Osteoblast (primary cell): ENCODE results near the gene TNIK. TPM values are rescaled to one million over a fixed set of nuclear protein-coding genes. Genes with fewer than 3 reads are reported as not detected.

ENCODE experiments used
- DNase-seq: peaks from one replicate; pipeline ENCODE4 v3.0.0; 2011; ENCODE audit warnings: low spot score, mixed read lengths; ENCODE audit not compliant: insufficient read length; ENCODE audit errors: missing footprints
- H2AFZ ChIP-seq: 2 replicates; pipeline ENCODE4 v1.6.0; 2011; ENCODE audit warnings: mild to moderate bottlenecking, low read length
- H3K27ac ChIP-seq: 2 replicates; pipeline ENCODE4 v1.5.1; 2011; ENCODE audit warnings: mild to moderate bottlenecking, low read depth, low read length, moderate library complexity
- H3K27me3 ChIP-seq: 2 replicates; pipeline ENCODE4 v1.6.0; 2012; ENCODE audit warnings: mild to moderate bottlenecking, control low read depth, inconsistent platforms, low read length, moderate library complexity; ENCODE audit not compliant: insufficient read depth
- H3K36me3 ChIP-seq: 2 replicates; pipeline ENCODE4 v1.5.1; 2011; ENCODE audit warnings: mild to moderate bottlenecking, low read length, control low read depth, moderate library complexity; ENCODE audit not compliant: insufficient read depth
- H3K4me1 ChIP-seq: 2 replicates; pipeline ENCODE4 v1.5.1; 2011; ENCODE audit warnings: mild to moderate bottlenecking, low read length, control low read depth, moderate library complexity; ENCODE audit not compliant: insufficient read depth
- H3K4me2 ChIP-seq: 2 replicates; pipeline ENCODE4 v1.6.0; 2011; ENCODE audit warnings: mild to moderate bottlenecking, low read length; ENCODE audit not compliant: insufficient read depth
- H3K4me3 ChIP-seq: fragments of 200-600 bp; sonication (generic); 3 replicates; pipeline ENCODE4 v1.5.1; 2012; ENCODE audit warnings: mild to moderate bottlenecking, low read length, inconsistent platforms; ENCODE audit not compliant: insufficient read depth
- H3K79me2 ChIP-seq: 2 replicates; pipeline ENCODE4 v1.6.0; 2012; ENCODE audit warnings: mild to moderate bottlenecking, low read length, control low read depth, inconsistent platforms; ENCODE audit not compliant: insufficient read depth
- H3K9me3 ChIP-seq: 2 replicates; pipeline ENCODE4 v1.5.1; 2011; ENCODE audit warnings: low read depth, low read length, control low read depth
- H4K20me1 ChIP-seq: 2 replicates; pipeline ENCODE4 v1.6.0; 2012; ENCODE audit warnings: mild to moderate bottlenecking, low read length, control low read depth; ENCODE audit not compliant: insufficient read depth
- CTCF ChIP-seq: IDR thresholded peaks from 2 replicates; pipeline ENCODE4 v1.5.1; 2011; ENCODE audit warnings: mild to moderate bottlenecking, low read depth, low read length, moderate library complexity; ENCODE audit errors: extremely low read depth
- total RNA-seq: library from RNA; depleted of rRNA; stranded (reverse); fragments of >200 nt; gene quantifications from 2 replicates; pipeline ENCODE4 v1.2.3, GENCODE V29; 2012

Gene TNIK
- total RNA-seq, 1 donor, result 7.6 TPM

- Histone ChIP-seq H3K27me3 (no peaks in the 10 kb centered on the region), H3K4me3 (no peak overlapping the region), H3K4me2 (no peak overlapping the region), H3K79me2 (no peaks in the 10 kb centered on the region), H3K4me1 (peaks cover 7% of the 10 kb centered on the region), H2AFZ (no peak overlapping the region), H3K36me3 (no peaks in the 10 kb centered on the region), H4K20me1 (no peaks in the 10 kb centered on the region), H3K27ac (no peak overlapping the region), H3K9me3 (no peaks in the 10 kb centered on the region)
- DNase-seq, result no peak
- no peak for TF ChIP-seq CTCF
Observed at GRCh38 chr3:171380711-171381425, 79.3 kb downstream of the TNIK start.

GRCh38 chr3:171379961-171380483 is 80.2 kb downstream of the TNIK start:
- no peak for TF ChIP-seq CTCF
- no peak for DNase-seq
- H3K4me3 ChIP-seq, result no peak overlapping the region
- peaks cover 7% of the 10 kb centered on the region for H3K4me1 ChIP-seq
- H3K27ac ChIP-seq, result no peak overlapping the region
- no peaks in the 10 kb centered on the region for H3K36me3 ChIP-seq
- no peaks in the 10 kb centered on the region for H4K20me1 ChIP-seq
- no peak overlapping the region for H2AFZ ChIP-seq
- no peaks in the 10 kb centered on the region for H3K27me3 ChIP-seq
- H3K4me2 ChIP-seq, result no peak overlapping the region
- no peaks in the 10 kb centered on the region for H3K79me2 ChIP-seq
- H3K9me3 ChIP-seq, result no peaks in the 10 kb centered on the region

GRCh38 chr3:171379281-171379680 is 80.9 kb downstream of the TNIK start:
- TF ChIP-seq CTCF, result no peak
- Histone ChIP-seq H3K4me1 (peaks cover 10% of the 10 kb centered on the region), H3K4me3 (no peak overlapping the region), H4K20me1 (no peaks in the 10 kb centered on the region), H3K79me2 (no peaks in the 10 kb centered on the region), H3K36me3 (no peaks in the 10 kb centered on the region), H3K27ac (no peak overlapping the region), H3K9me3 (no peaks in the 10 kb centered on the region), H2AFZ (no peak overlapping the region), H3K4me2 (no peak overlapping the region), H3K27me3 (no peaks in the 10 kb centered on the region)
- no peak for DNase-seq

- no peaks in the 10 kb centered on the region for H3K27me3 ChIP-seq
- no peaks in the 10 kb centered on the region for H3K36me3 ChIP-seq
- no peaks in the 10 kb centered on the region for H3K9me3 ChIP-seq
- no peak for DNase-seq
- H3K79me2 ChIP-seq, result no peaks in the 10 kb centered on the region
- H3K4me1 ChIP-seq, result peaks cover 12% of the 10 kb centered on the region
- H3K4me2 ChIP-seq, result no peak overlapping the region
- H2AFZ ChIP-seq, result no peak overlapping the region
- no peak overlapping the region for H3K4me3 ChIP-seq
- no peak overlapping the region for H3K27ac ChIP-seq
- H4K20me1 ChIP-seq, result no peaks in the 10 kb centered on the region
- no peak for TF ChIP-seq CTCF
Observed at GRCh38 chr3:171378586-171378985, 81.6 kb downstream of the TNIK start.
